ENCODE data around the gene IFNA16. TPM values are rescaled to one million over a fixed set of nuclear protein-coding genes. Genes with fewer than 3 reads are reported as not detected.
"Not testable (repeated sequence)": the region's sequence is repeated elsewhere in the genome, so short reads cannot be mapped to it uniquely, and the experiment has no call there.

The IFNA16 gene
- total RNA-seq, 1 experiment from 2014 or later = not detected

DNA sequence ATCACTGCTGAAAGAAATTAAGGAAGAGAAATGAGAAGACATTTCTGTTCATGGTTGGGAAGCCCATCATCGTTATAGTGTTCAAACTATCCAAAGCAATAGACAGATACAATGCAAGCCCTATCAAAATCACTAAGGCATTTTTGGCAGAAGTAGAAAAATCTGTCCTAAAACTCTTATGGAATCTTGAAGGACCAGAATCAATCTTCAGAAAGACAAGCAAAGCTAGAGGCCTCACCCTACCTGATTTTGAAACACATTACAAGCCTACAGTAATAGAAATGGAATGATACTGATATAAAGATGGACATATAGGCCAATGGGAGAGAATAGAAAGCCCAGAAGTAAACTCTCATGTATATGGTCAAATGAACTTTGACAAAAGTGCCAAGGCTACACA is 45.8 kb downstream of the IFNA16 start:
- Mint-ChIP-seq H3K4me1 (no peaks in the 10 kb centered on the region), H3K36me3 (ENCODE audit: insufficient read depth in 1 of 3, low read depth in 3 of 3) (no peaks in the 10 kb centered on the region), H3K4me3 (no peak overlapping the region), H3K27ac (no peak overlapping the region), H3K27me3 (ENCODE audit: low read depth) (no peaks in the 10 kb centered on the region; the same call in none of the 2 replicates), H3K9me3 (no peaks in the 10 kb centered on the region)
- Histone ChIP-seq H4K5ac (ENCODE audit: insufficient read length, low read depth, low read length) (no peak overlapping the region), H2AFZ (ENCODE audit: low read length) (no peak overlapping the region), H3K4me1 (ENCODE audit: insufficient read depth, low read length) (no peaks in the 10 kb centered on the region), H3K79me1 (ENCODE audit: insufficient read depth, low read depth, low read length, poor library complexity, severe bottlenecking) (no peaks in the 10 kb centered on the region), H3K4ac (ENCODE audit: low read depth, low read length) (no peak overlapping the region), H3K56ac (ENCODE audit: insufficient read length, low read depth, low read length) (no peak overlapping the region), H4K8ac (replicated peaks; ENCODE audit: insufficient read length, low read depth, low read length) (no peak overlapping the region), H3K23ac (ENCODE audit: insufficient read length, low read depth, low read length) (no peak overlapping the region), H4K20me1 (ENCODE audit: control insufficient read depth, insufficient read depth, insufficient read length) (no peaks in the 10 kb centered on the region), H3K79me2 (ENCODE audit: insufficient read depth, low read length) (no peaks in the 10 kb centered on the region), H2BK5ac (ENCODE audit: insufficient read length, low read length) (no peak overlapping the region), H3K18ac (ENCODE audit: insufficient read length, low read depth, low read length) (no peak overlapping the region), H3T11ph (ENCODE audit: low read length) (no peak overlapping the region), H2BK20ac (ENCODE audit: low read depth, low read length, poor library complexity, severe bottlenecking) (no peak overlapping the region), H3K27ac (ENCODE audit: insufficient read length, low read depth, low read length) (no peak overlapping the region), H4K91ac (ENCODE audit: insufficient read length, low read depth, low read length) (no peak overlapping the region), H3K9ac (ENCODE audit: extremely low read depth, insufficient read length, low read length) (no peak overlapping the region), H2BK15ac (ENCODE audit: low read depth, low read length) (no peak overlapping the region), H3K14ac (ENCODE audit: insufficient read depth, low read length) (no peak overlapping the region), H3K4me2 (ENCODE audit: insufficient read depth, insufficient read length, low read length) (no peak overlapping the region), H2AK5ac (ENCODE audit: insufficient read length, low read length) (no peak overlapping the region), H2BK12ac (ENCODE audit: insufficient read length, low read depth, low read length) (no peak overlapping the region), H3K9me3 (ENCODE audit: control insufficient read depth, low read depth, low read length) (no peaks in the 10 kb centered on the region), H2BK120ac (ENCODE audit: low read depth, low read length, poor library complexity, severe bottlenecking) (no peak overlapping the region), H3K27me3 (ENCODE audit: insufficient read depth, low read length) (no peaks in the 10 kb centered on the region), H3K23me2 (ENCODE audit: insufficient read length, low read depth, low read length, poor library complexity, severe bottlenecking) (no peaks in the 10 kb centered on the region)
- TF ChIP-seq, protein P1, sequence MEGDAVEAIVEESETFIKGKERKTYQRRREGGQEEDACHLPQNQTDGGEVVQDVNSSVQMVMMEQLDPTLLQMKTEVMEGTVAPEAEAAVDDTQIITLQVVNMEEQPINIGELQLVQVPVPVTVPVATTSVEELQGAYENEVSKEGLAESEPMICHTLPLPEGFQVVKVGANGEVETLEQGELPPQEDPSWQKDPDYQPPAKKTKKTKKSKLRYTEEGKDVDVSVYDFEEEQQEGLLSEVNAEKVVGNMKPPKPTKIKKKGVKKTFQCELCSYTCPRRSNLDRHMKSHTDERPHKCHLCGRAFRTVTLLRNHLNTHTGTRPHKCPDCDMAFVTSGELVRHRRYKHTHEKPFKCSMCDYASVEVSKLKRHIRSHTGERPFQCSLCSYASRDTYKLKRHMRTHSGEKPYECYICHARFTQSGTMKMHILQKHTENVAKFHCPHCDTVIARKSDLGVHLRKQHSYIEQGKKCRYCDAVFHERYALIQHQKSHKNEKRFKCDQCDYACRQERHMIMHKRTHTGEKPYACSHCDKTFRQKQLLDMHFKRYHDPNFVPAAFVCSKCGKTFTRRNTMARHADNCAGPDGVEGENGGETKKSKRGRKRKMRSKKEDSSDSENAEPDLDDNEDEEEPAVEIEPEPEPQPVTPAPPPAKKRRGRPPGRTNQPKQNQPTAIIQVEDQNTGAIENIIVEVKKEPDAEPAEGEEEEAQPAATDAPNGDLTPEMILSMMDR (conservative IDR thresholded peaks at IDR 0.05) = no peak
- no CpG with 5 or more reads among the region's 1 CpG for WGBS (ENCODE audit: extremely low coverage, insufficient read length, low lambda C conversion rate)
- DNase-seq = no peak

- H4K8ac ChIP-seq (replicated peaks; ENCODE audit: insufficient read length, low read depth, low read length); H3K23me2 ChIP-seq (ENCODE audit: insufficient read length, low read depth, low read length, poor library complexity, severe bottlenecking); H2BK20ac ChIP-seq (ENCODE audit: low read depth, low read length, poor library complexity, severe bottlenecking); H3K79me2 ChIP-seq (ENCODE audit: insufficient read depth, low read length); H3K18ac ChIP-seq (ENCODE audit: insufficient read length, low read depth, low read length); H4K5ac ChIP-seq (ENCODE audit: insufficient read length, low read depth, low read length); H3K4me1 Mint-ChIP-seq; H3K9ac ChIP-seq (ENCODE audit: extremely low read depth, insufficient read length, low read length); H3K4me1 ChIP-seq (ENCODE audit: insufficient read depth, low read length); H3K27me3 ChIP-seq (ENCODE audit: insufficient read depth, low read length); H3K14ac ChIP-seq (ENCODE audit: insufficient read depth, low read length); H3K9me3 ChIP-seq (ENCODE audit: control insufficient read depth, low read depth, low read length); H3K9me3 Mint-ChIP-seq; DNase-seq; H3K36me3 Mint-ChIP-seq (ENCODE audit: insufficient read depth in 1 of 3, low read depth in 3 of 3); H2BK120ac ChIP-seq (ENCODE audit: low read depth, low read length, poor library complexity, severe bottlenecking); H3K27ac Mint-ChIP-seq; H3T11ph ChIP-seq (ENCODE audit: low read length); H3K4me3 Mint-ChIP-seq; H3K23ac ChIP-seq (ENCODE audit: insufficient read length, low read depth, low read length); H3K4me2 ChIP-seq (ENCODE audit: insufficient read depth, insufficient read length, low read length); H2BK15ac ChIP-seq (ENCODE audit: low read depth, low read length); H4K20me1 ChIP-seq (ENCODE audit: control insufficient read depth, insufficient read depth, insufficient read length); H3K4ac ChIP-seq (ENCODE audit: low read depth, low read length); H3K56ac ChIP-seq (ENCODE audit: insufficient read length, low read depth, low read length); H3K27me3 Mint-ChIP-seq (ENCODE audit: low read depth); H2BK5ac ChIP-seq (ENCODE audit: insufficient read length, low read length); H3K27ac ChIP-seq (ENCODE audit: insufficient read length, low read depth, low read length); H2AK5ac ChIP-seq (ENCODE audit: insufficient read length, low read length); H2BK12ac ChIP-seq (ENCODE audit: insufficient read length, low read depth, low read length); H3K79me1 ChIP-seq (ENCODE audit: insufficient read depth, low read depth, low read length, poor library complexity, severe bottlenecking); H2AFZ ChIP-seq (ENCODE audit: low read length); H4K91ac ChIP-seq (ENCODE audit: insufficient read length, low read depth, low read length): not testable (repeated sequence)
- WGBS (ENCODE audit: extremely low coverage, insufficient read length, low lambda C conversion rate) = no CpG with 5 or more reads among the region's 2 CpGs
These were observed 50.6 kb downstream of the IFNA16 start, which contains the start of gene IFNA21 for GRCh38 chr9:21166560-21166959. TSS of gene IFNA21 (minus strand) at chr9:21166660. CDS start at chr9:21166612, 48 bp downstream.
